Hematopoietic multipotent progenitor cell (in vitro differentiated cells): Measurements from ENCODE around the gene SMAP2. TPM values are rescaled to one million over a fixed set of nuclear protein-coding genes. Genes with fewer than 3 reads are reported as not detected.

ENCODE experiments used
- DNase-seq, 3 donors: peaks; one replicate each; pipeline ENCODE4 v3.0.0-alpha.2; 2011 to 2015; ENCODE audit warnings: low read depth in 2 of 3, low spot score in 2 of 3
- total RNA-seq: library from RNA; depleted of rRNA; stranded (reverse); fragments of >200 nt; gene quantifications from one replicate; pipeline ENCODE4 v1.2.3, GENCODE V29; 2012

SMAP2 gene
- total RNA-seq, 1 donor, result 42.8 TPM

GRCh38 chr1:40462956-40463590, 89.5 kb downstream of the SMAP2 start:
- peak in 1 of 3 donors; percentile 28 for DNase-seq

GRCh38 chr1:40469327-40469726, 95.8 kb downstream of the SMAP2 start:
- no peak for DNase-seq

Other genes starting within 250 kb of the SMAP2 start
- gene RLF, start 212.3 kb upstream of the SMAP2 start, total RNA-seq, result 8.6 TPM
- gene TMCO2, start 125.8 kb upstream of the SMAP2 start, total RNA-seq, result not detected
- 8.1 TPM for gene ZMPSTE24, start 115.5 kb upstream of the SMAP2 start, total RNA-seq
- 1.1 TPM for gene COL9A2, start 56.4 kb upstream of the SMAP2 start, total RNA-seq
- gene ZFP69B, start 76.7 kb downstream of the SMAP2 start, total RNA-seq, result 1.1 TPM
- 2.7 TPM for gene ZFP69, start 103.6 kb downstream of the SMAP2 start, total RNA-seq
- 5.4 TPM for gene EXO5, start 135.0 kb downstream of the SMAP2 start, total RNA-seq
- 2.4 TPM for gene ZNF684, start 157.9 kb downstream of the SMAP2 start, total RNA-seq